Measurements from ENCODE around the gene ZNF438.

Gene ZNF438

GRCh38 chr10:30818854-30819253 is 212.8 kb downstream of the ZNF438 start:
- no peak for DNase-seq
- Histone ChIP-seq H3K27me3 (replicated peaks) (no peaks in the 10 kb centered on the region), H3K36me3 (replicated peaks) (no peaks in the 10 kb centered on the region), H3K4me3 (ENCODE audit: low read depth, low read length) (no peak overlapping the region), H3K27ac (no peak overlapping the region)
- TF ChIP-seq CTCF (IDR thresholded peaks at IDR 0.05; ENCODE audit: low read depth, low read length, missing control alignments), result no peak
- in situ Hi-C loops (cut with HindIII; ENCODE audit: low pct_ligation_motif_present, low sequenced_read_pairs), result no loop called here

- no peak overlapping the region for H3K4me3 ChIP-seq (ENCODE audit: low read depth, low read length)
- no peak for TF ChIP-seq CTCF (IDR thresholded peaks at IDR 0.05; ENCODE audit: low read depth, low read length, missing control alignments)
- no peaks in the 10 kb centered on the region for H3K27me3 ChIP-seq (replicated peaks)
- no peak overlapping the region for H3K27ac ChIP-seq
- in situ Hi-C loops (cut with HindIII; ENCODE audit: low pct_ligation_motif_present, low sequenced_read_pairs), result no loop called here
- DNase-seq, result peak; percentile 43
- no peaks in the 10 kb centered on the region for H3K36me3 ChIP-seq (replicated peaks)
Measured at GRCh38 chr10:30818010-30818660, 213.5 kb downstream of the ZNF438 start.

GRCh38 chr10:30817541-30817940 is 214.1 kb downstream of the ZNF438 start:
- Histone ChIP-seq H3K4me3 (ENCODE audit: low read depth, low read length) (no peak overlapping the region), H3K36me3 (replicated peaks) (no peaks in the 10 kb centered on the region), H3K27me3 (replicated peaks) (no peaks in the 10 kb centered on the region), H3K27ac (no peak overlapping the region)
- in situ Hi-C loops (cut with HindIII; ENCODE audit: low pct_ligation_motif_present, low sequenced_read_pairs), result no loop called here
- DNase-seq, result no peak
- no peak for TF ChIP-seq CTCF (IDR thresholded peaks at IDR 0.05; ENCODE audit: low read depth, low read length, missing control alignments)

- DNase-seq, result no peak
- H3K4me3 ChIP-seq (ENCODE audit: low read depth, low read length), result no peak overlapping the region
- H3K27me3 ChIP-seq (replicated peaks), result no peaks in the 10 kb centered on the region
- H3K36me3 ChIP-seq (replicated peaks), result no peaks in the 10 kb centered on the region
- no peak overlapping the region for H3K27ac ChIP-seq
- TF ChIP-seq CTCF (IDR thresholded peaks at IDR 0.05; ENCODE audit: low read depth, low read length, missing control alignments), result no peak
- in situ Hi-C loops (cut with HindIII; ENCODE audit: low pct_ligation_motif_present, low sequenced_read_pairs), result no loop called here
Measured at GRCh38 chr10:30816820-30817171, 214.9 kb downstream of the ZNF438 start.

- no peaks in the 10 kb centered on the region for H3K27me3 ChIP-seq (replicated peaks)
- in situ Hi-C loops (cut with HindIII; ENCODE audit: low pct_ligation_motif_present, low sequenced_read_pairs), result no loop called here
Measured at GRCh38 chr10:30816159-30816819, 215.4 kb downstream of the ZNF438 start.

More at GRCh38 chr10:30816159-30816819, 215.4 kb downstream of the ZNF438 start:
- Histone ChIP-seq H3K27ac (no peak overlapping the region), H3K36me3 (replicated peaks) (no peaks in the 10 kb centered on the region), H3K4me3 (ENCODE audit: low read depth, low read length) (no peak overlapping the region)
- DNase-seq, result no peak
- no peak for TF ChIP-seq CTCF (IDR thresholded peaks at IDR 0.05; ENCODE audit: low read depth, low read length, missing control alignments)
